ENCODE measurements around the gene ATP11B.

ATP11B gene

GRCh38 chr3:182824957-182825356, 31.7 kb downstream of the ATP11B start:
- H3K4me3 ChIP-seq (ENCODE audit: control insufficient read depth, low read depth, low read length), result no peak overlapping the region
- no peak for DNase-seq (ENCODE audit: low read depth)
- TF ChIP-seq CTCF (conservative IDR thresholded peaks at IDR 0.05; ENCODE audit: control insufficient read depth, insufficient read depth, low read depth, low read length), result no peak

- no peak for DNase-seq (ENCODE audit: low read depth)
- H3K4me3 ChIP-seq (ENCODE audit: control insufficient read depth, low read depth, low read length), result no peak overlapping the region
- no peak for TF ChIP-seq CTCF (conservative IDR thresholded peaks at IDR 0.05; ENCODE audit: control insufficient read depth, insufficient read depth, low read depth, low read length)
These were observed 36.6 kb downstream of the ATP11B start for GRCh38 chr3:182829761-182830405.

GRCh38 chr3:182837855-182838454, 44.7 kb downstream of the ATP11B start:
- TF ChIP-seq CTCF (conservative IDR thresholded peaks at IDR 0.05; ENCODE audit: control insufficient read depth, insufficient read depth, low read depth, low read length), result peak; percentile 52
- DNase-seq (ENCODE audit: low read depth), result peak; percentile 56
- H3K4me3 ChIP-seq (ENCODE audit: control insufficient read depth, low read depth, low read length), result no peak overlapping the region

GRCh38 chr3:182843478-182843877, 50.2 kb downstream of the ATP11B start:
- DNase-seq (ENCODE audit: low read depth), result peak; percentile 30
- no peak overlapping the region for H3K4me3 ChIP-seq (ENCODE audit: control insufficient read depth, low read depth, low read length)
- TF ChIP-seq CTCF (conservative IDR thresholded peaks at IDR 0.05; ENCODE audit: control insufficient read depth, insufficient read depth, low read depth, low read length), result no peak

- DNase-seq (ENCODE audit: low read depth), result no peak
- TF ChIP-seq CTCF (conservative IDR thresholded peaks at IDR 0.05; ENCODE audit: control insufficient read depth, insufficient read depth, low read depth, low read length), result no peak
- no peak overlapping the region for H3K4me3 ChIP-seq (ENCODE audit: control insufficient read depth, low read depth, low read length)
These were observed 55.6 kb downstream of the ATP11B start for GRCh38 chr3:182848906-182849305.

GRCh38 chr3:182855076-182855475, 61.8 kb downstream of the ATP11B start:
- no peak for TF ChIP-seq CTCF (conservative IDR thresholded peaks at IDR 0.05; ENCODE audit: control insufficient read depth, insufficient read depth, low read depth, low read length)
- no peak for DNase-seq (ENCODE audit: low read depth)
- H3K4me3 ChIP-seq (ENCODE audit: control insufficient read depth, low read depth, low read length), result no peak overlapping the region
